Effector memory CD4-positive, alpha-beta T cell (primary cell): Measurements from ENCODE around the gene COMT.

Experiments used
- DNase-seq, 3 donors: peaks; one replicate each; pipeline ENCODE4 v3.0.0-alpha.2; 2020
- H3K27ac ChIP-seq: 2 replicates; pipeline ENCODE4 v1.7.0; 2013; ENCODE audit warnings: mild to moderate bottlenecking, low read length, moderate library complexity; ENCODE audit not compliant: insufficient read depth, poor library complexity, severe bottlenecking
- H3K27me3 ChIP-seq: replicated peaks from 2 replicates; pipeline ENCODE4 v1.7.0; 2013; ENCODE audit warnings: mild to moderate bottlenecking, low read length; ENCODE audit not compliant: insufficient read depth, control insufficient read depth, poor library complexity, severe bottlenecking
- H3K36me3 ChIP-seq: 2 replicates; pipeline ENCODE4 v1.7.0; 2013; ENCODE audit warnings: mild to moderate bottlenecking, low read length, moderate library complexity; ENCODE audit not compliant: control insufficient read depth, insufficient read depth
- H3K4me1 ChIP-seq: 2 replicates; pipeline ENCODE4 v1.7.0; 2013; ENCODE audit warnings: low read length, mild to moderate bottlenecking; ENCODE audit not compliant: control insufficient read depth, insufficient read depth, poor library complexity, severe bottlenecking
- H3K4me3 ChIP-seq: 2 replicates; pipeline ENCODE4 v1.7.0; 2013; ENCODE audit warnings: low read length, low read depth, mild to moderate bottlenecking; ENCODE audit not compliant: insufficient read depth, poor library complexity, severe bottlenecking
- H3K9me3 ChIP-seq: 2 replicates; pipeline ENCODE4 v1.7.0; 2013; ENCODE audit warnings: mild to moderate bottlenecking, low read length, moderate library complexity; ENCODE audit not compliant: control insufficient read depth

The COMT gene

DNA sequence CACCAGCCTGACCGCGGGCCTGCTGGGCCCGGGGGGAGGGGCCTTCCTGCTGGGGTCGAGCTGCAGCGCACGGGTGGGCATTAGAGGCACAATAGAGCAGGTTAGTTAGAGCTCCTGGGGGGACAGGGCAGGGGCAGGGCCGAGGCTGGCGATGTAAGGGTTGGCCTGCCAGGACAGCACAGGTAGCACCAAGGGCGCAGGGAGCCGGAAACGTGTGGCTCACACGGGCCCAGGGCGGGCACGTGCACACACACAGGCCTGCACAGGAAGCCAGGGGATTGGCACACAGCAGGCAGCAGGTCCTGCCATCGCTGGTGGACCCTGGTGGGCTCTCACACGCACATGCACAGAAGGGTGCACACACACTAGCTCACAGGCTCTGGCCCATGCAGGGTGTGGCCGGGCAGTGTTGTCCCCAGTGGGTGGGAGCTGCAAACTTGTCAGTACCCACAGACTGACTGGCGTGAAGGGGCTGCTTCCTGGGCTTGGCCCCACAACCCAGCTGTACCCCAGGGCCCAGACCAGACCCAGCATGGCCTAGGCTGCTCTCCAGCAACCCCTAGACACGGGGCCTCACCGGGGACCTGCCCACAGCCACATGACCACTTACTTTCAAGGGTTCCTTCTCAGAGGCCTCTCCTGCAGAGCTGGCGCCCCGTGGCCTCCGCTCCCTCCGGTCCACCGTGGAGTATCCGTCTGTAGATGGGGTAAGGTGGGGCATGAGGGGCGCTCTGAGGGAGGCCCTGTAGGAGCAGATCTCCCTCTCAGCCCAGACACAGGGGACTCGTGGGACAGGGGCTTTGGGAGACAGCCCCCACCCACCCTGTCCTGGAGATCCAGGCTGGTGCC, 29.9 kb downstream of the COMT start:
- Histone ChIP-seq H3K9me3 (no peaks in the 10 kb centered on the region), H3K4me3 (no peak overlapping the region), H3K27me3 (no peaks in the 10 kb centered on the region), H3K4me1 (peaks cover 4% of the 10 kb centered on the region), H3K36me3 (peaks cover 4% of the 10 kb centered on the region), H3K27ac (no peak overlapping the region)
- no peak for DNase-seq

DNA sequence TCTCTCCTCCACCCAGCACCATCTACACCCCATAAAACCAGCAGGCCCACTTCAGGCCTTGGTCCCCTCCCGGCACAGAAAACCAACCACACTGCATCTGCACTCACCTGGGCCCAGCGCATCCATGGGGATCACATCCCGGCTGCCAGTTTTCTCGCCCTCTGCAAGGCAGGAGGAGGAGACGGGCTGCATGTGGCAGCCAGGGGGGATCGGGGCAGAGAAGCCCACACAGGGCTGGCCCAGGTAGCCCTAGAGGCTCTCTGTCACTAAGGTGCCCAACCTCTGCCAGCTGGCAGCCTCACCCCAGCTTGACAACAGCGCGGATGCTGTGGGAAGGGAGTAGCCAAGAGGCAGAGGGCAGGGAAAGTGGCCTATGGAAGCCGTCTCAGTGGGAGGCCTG, 30.7 kb downstream of the COMT start:
- H3K4me1 ChIP-seq, result peaks cover 4% of the 10 kb centered on the region
- no peaks in the 10 kb centered on the region for H3K36me3 ChIP-seq
- no peak overlapping the region for H3K4me3 ChIP-seq
- no peaks in the 10 kb centered on the region for H3K9me3 ChIP-seq
- no peak overlapping the region for H3K27ac ChIP-seq
- H3K27me3 ChIP-seq, result no peaks in the 10 kb centered on the region
- no peak for DNase-seq

DNA sequence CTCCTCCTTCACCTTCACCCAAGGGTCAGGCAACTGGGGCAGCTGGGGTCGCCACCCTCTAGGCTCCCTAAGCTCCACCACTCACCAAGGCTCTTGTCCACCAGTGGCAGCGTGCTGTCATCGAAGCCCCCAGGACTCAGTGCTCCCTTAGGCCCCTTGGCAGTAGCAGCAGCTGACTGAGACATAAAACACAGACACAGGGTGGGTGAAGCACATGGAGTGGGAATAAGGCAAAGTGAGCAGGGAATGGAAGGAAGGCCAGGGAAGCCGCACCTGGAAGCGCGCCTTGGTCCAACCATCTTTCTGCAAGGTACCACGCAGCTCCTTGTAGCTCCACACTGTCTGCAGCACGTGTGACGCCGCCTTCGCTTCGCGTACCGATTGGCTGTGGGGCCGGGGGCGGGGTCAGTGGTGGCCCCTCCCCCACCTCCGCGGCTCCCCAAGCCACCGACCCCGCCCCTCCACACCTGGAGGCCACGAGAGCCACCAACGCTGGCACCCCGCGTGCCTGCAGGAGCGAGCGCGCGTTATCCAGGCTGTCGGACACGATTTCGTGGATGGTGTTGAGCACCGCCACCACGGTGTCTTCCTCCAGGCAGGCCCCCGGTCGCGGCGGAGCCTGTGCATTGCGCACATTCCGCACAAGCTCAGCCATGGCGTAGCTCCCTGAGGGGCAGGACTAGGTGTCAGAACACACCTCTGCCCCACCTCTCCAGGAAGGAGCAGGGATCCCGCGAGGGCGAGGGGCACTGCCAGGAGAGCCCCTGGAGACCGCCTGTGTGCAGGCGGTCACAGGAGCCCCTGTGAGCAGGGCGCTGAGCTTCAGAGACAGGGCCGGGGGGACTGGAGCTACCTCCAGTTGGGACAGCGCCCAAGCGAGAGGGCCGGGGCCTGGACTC, 31.3 kb downstream of the COMT start:
- H3K4me3 ChIP-seq, result no peak overlapping the region
- H3K27ac ChIP-seq, result no peak overlapping the region
- peaks cover 4% of the 10 kb centered on the region for H3K4me1 ChIP-seq
- H3K27me3 ChIP-seq, result no peaks in the 10 kb centered on the region
- no peaks in the 10 kb centered on the region for H3K9me3 ChIP-seq
- H3K36me3 ChIP-seq, result no peaks in the 10 kb centered on the region
- no peak for DNase-seq

DNA sequence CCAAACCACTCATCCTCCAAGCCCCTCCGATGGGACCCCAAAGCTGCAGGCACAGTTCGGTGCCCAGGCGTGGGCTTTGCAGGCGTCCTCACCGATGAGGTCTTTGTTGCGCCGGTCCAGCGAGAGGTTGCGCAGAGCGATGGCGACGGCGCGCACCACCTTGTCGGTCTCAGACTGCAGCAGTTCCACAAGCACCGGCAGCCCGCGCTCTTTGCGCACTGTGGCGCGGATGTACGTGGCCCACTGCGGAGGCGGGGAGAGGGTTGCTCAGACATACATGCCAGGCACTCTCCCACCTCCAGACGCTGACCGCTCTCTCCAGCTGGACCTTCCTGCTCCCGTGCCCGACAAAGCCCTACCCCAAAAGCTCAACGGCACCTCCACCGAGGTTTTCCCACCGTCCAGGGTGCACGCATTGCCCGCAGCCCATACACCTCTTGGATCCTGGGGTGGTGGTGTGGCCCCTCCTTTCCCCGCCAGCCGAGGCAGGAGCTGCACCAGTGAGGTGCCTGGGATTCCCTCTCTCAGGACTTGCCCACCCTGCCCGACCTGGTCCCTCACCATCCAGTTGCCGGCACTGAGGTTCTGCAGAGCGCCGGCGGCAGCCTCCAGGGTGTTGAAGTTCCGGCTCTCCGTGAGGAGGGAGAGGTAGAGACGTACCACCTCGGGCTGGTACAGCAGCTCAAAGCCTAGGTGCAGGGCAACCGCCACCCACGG, 32.1 kb downstream of the COMT start:
- no peak overlapping the region for H3K4me3 ChIP-seq
- no peak for DNase-seq
- H3K4me1 ChIP-seq, result peaks cover 4% of the 10 kb centered on the region
- no peaks in the 10 kb centered on the region for H3K36me3 ChIP-seq
- H3K9me3 ChIP-seq, result no peaks in the 10 kb centered on the region
- no peaks in the 10 kb centered on the region for H3K27me3 ChIP-seq
- H3K27ac ChIP-seq, result no peak overlapping the region

DNA sequence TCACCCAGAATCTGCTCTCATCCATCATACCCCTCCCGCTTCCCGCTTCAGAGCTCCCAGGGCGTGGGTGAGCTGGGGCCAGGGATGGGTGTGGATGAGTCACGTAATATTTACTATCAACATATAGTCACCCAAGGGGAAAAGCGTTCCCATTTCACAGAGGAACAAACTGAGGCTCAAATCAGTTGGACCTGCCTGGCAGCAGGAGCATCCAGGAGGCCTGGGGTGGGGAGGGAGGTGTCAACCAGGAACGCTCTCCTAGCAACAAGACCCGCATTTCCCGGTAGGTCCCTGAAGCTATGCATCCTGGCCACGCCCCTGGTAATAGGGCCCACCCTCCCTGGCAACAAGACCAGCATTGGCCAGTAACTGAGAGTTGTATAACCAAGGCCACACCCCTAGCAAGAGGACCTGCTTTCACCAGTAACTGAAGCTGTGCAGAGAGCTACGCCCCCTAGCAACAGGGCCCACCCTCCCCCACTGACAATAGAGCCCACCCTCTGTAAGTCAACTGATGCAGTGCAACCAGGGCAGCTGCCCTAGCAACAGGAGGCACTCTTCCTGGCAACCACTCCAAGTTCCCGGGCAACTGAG, 32.8 kb downstream of the COMT start:
- Histone ChIP-seq H3K4me3 (no peak overlapping the region), H3K27ac (no peak overlapping the region), H3K36me3 (no peaks in the 10 kb centered on the region), H3K4me1 (peaks cover 4% of the 10 kb centered on the region), H3K27me3 (no peaks in the 10 kb centered on the region), H3K9me3 (no peaks in the 10 kb centered on the region)
- no peak for DNase-seq

DNA sequence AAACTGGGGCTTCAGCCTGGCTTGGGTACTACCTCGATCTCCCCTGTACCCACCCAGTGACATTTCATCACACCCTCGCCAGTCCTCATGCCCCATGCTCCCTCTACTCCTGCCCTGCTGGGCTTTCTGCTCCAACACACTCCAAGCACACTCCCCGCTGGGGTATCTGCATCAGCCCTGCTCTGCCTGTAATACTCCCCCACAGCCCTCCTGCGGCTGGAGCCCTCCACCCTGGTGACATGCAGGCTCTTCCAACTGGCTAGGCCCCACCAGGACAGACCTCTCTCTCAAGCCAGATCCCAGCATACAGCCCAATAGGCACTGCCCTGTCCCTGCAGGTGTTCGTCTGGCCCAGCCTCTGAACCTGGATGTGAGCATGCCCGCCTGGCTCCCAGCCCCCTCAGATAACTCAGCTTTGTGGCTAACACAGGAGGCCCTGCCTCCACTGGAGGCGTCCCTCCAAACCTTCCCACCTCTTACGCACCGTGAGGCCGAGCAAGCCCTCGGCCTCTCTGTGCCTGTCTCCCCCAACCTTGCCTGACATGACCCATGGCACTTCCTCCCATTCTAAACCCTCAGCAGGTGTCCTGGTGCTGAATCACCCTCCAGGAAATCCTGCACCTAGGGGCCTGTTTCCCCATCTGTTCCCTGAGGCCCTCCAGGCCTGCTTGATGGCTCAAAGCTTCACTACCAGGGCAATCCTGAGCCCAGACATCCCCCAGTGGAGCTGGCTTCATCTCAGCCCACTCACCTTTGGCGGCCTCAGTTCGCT, 33.5 kb downstream of the COMT start:
- Histone ChIP-seq H3K9me3 (no peaks in the 10 kb centered on the region), H3K27ac (no peak overlapping the region), H3K4me1 (peaks cover 4% of the 10 kb centered on the region), H3K4me3 (no peak overlapping the region), H3K36me3 (no peaks in the 10 kb centered on the region), H3K27me3 (no peaks in the 10 kb centered on the region)
- no peak for DNase-seq

DNA sequence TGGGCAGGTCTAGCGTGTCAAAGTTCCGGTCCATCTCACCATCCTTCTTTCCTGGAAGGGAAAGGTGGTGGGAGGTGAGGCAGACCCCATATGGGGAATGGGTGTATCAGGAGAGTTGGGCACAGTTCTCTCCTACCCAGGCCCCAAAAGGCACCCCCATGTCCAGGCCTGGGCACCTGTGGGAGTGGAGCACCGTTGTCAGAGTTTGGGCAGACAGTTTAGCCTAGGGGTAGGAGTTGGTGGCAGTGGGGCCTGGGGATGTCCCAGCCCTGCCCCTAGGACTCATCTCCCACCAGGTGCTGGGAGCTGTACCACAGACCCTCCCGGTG, 34.1 kb downstream of the COMT start:
- H3K4me1 ChIP-seq, result peaks cover 3% of the 10 kb centered on the region
- DNase-seq, result no peak
- no peaks in the 10 kb centered on the region for H3K9me3 ChIP-seq
- no peaks in the 10 kb centered on the region for H3K27me3 ChIP-seq
- H3K36me3 ChIP-seq, result no peaks in the 10 kb centered on the region
- H3K4me3 ChIP-seq, result no peak overlapping the region
- H3K27ac ChIP-seq, result no peak overlapping the region

DNA sequence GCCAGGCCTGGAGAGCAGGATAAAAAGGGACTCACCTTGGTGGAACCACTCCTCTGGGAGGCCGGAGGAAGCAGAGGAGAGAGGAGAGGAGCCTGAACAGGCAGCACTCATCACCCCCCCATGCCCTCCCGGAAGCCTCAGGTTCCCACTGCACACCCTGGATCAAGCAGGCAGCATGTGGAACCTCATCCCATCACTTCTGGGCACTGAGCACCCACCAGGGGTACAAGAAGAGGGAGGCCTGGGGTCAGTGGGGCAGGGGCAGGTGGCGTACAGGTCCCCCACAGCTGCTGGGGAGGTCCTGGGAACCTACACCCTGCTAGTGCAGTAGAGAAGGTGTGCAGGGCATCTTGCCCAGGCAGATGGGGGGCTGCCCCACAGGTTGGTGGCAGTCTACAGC, 35.1 kb downstream of the COMT start:
- Histone ChIP-seq H3K27me3 (no peaks in the 10 kb centered on the region), H3K36me3 (no peaks in the 10 kb centered on the region), H3K4me1 (no peaks in the 10 kb centered on the region), H3K4me3 (no peak overlapping the region), H3K9me3 (no peaks in the 10 kb centered on the region), H3K27ac (no peak overlapping the region)
- no peak for DNase-seq
